Uterus (tissue), 4 donors: ENCODE data around the gene LRP6. TPM values are rescaled to one million over a fixed set of nuclear protein-coding genes. Genes with fewer than 3 reads are reported as not detected.

Experiments used
- DNase-seq, 2 donors: peaks; one replicate each; pipeline ENCODE4 v3.0.0-alpha.2; 2019 to 2020
- H3K27ac ChIP-seq, 2 donors: fragments of 200-600 bp; sonication (generic); 1 replicate in 1 of 2; 2 replicates in 1 of 2; pipeline ENCODE4 v1.5.1; 2016 to 2018
- H3K27me3 ChIP-seq, 2 donors: fragments of 200-600 bp; sonication (generic); one replicate each; pipeline ENCODE4 v1.5.1; 2018 to 2019; ENCODE audit warnings: control low read depth in 1 of 2
- H3K36me3 ChIP-seq, 2 donors: fragments of 200-600 bp; sonication (generic); one replicate each; pipeline ENCODE4 v1.5.1; 2019; ENCODE audit warnings: control low read depth in 1 of 2
- H3K4me1 ChIP-seq, 2 donors: fragments of 200-600 bp; sonication (generic); one replicate each; pipeline ENCODE4 v1.5.1; 2018 to 2019; ENCODE audit warnings: control low read depth in 1 of 2
- H3K4me3 ChIP-seq, 2 donors: fragments of 200-600 bp; sonication (generic); 1 replicate in 1 of 2; 2 replicates in 1 of 2; pipeline ENCODE4 v1.5.1; 2018 to 2019; ENCODE audit warnings: mild to moderate bottlenecking in 1 of 2
- H3K9me3 ChIP-seq, 2 donors: fragments of 200-600 bp; sonication (generic); one replicate each; pipeline ENCODE4 v1.5.1; 2019; ENCODE audit warnings: control low read depth in 1 of 2
- CTCF ChIP-seq, 4 experiments: fragments of 200-600 bp in 2 of 4; fragments of 450-650 bp in 2 of 4; sonication (generic) in 2 of 4; IDR thresholded peaks; one replicate each; pipeline ENCODE4 v1.5.1; 2016 to 2019; ENCODE audit warnings: antibody characterized with exemption in 4 of 4, mild to moderate bottlenecking in 2 of 4, moderate library complexity in 1 of 4
- POLR2A ChIP-seq, 2 donors: fragments of 450-650 bp; IDR thresholded peaks; one replicate each; pipeline ENCODE4 v1.6.1; 2016; ENCODE audit warnings: antibody characterized with exemption in 2 of 2, mild to moderate bottlenecking in 1 of 2, moderate library complexity in 1 of 2
- intact Hi-C: fragments of 100-400 bp; cut with DNase I; formaldehyde crosslinking; loops from one replicate; pipeline ENCODE4 v1.15.1; 2023; ENCODE audit warnings: low total_unique reads
- total RNA-seq, 4 donors: library from RNA; depleted of rRNA in 3 of 4; stranded (reverse); fragments of >200 nt in 3 of 4; gene quantifications; one replicate each; pipeline versions ENCODE4 v1.1.0 to v1.2.4, GENCODE V29; 2014 to 2023
- donor health status: DM: yes; HTN: yes; CAD: no.

LRP6 gene
- total RNA-seq, 4 donors from 2014 or later = 18.7 to 141 (median 50.1) TPM

GRCh38 chr12:12238605-12239004, 28.2 kb downstream of the LRP6 start:
- no peak for DNase-seq
- Histone ChIP-seq H3K4me3 (no peak overlapping the region), H3K27me3 (no peaks in the 10 kb centered on the region), H3K9me3 (no peaks in the 10 kb centered on the region), H3K4me1 (no peaks in the 10 kb centered on the region), H3K27ac (peak overlapping the region in 1 of 2 donors; percentile 24), H3K36me3 (no peaks in the 10 kb centered on the region)
- intact Hi-C loops = no loop called here
- TF ChIP-seq CTCF (IDR thresholded peaks at IDR 0.05) (no peak), POLR2A (IDR thresholded peaks at IDR 0.05) (no peak)

GRCh38 chr12:12236896-12237295, 29.9 kb downstream of the LRP6 start:
- no peaks in the 10 kb centered on the region for H3K9me3 ChIP-seq
- intact Hi-C loops = no loop called here
- no peak overlapping the region for H3K27ac ChIP-seq
- H3K27me3 ChIP-seq = no peaks in the 10 kb centered on the region
- H3K36me3 ChIP-seq = no peaks in the 10 kb centered on the region
- H3K4me1 ChIP-seq = no peaks in the 10 kb centered on the region
- no peak for DNase-seq
- no peak for TF ChIP-seq POLR2A (IDR thresholded peaks at IDR 0.05)
- no peak for TF ChIP-seq CTCF (IDR thresholded peaks at IDR 0.05)
- H3K4me3 ChIP-seq = no peak overlapping the region

- Histone ChIP-seq H3K27me3 (no peaks in the 10 kb centered on the region), H3K4me1 (peaks cover 0 to 4% of the 10 kb centered on the region in 2 donors), H3K27ac (no peak overlapping the region), H3K4me3 (no peak overlapping the region), H3K9me3 (no peaks in the 10 kb centered on the region), H3K36me3 (no peaks in the 10 kb centered on the region)
- no peak for DNase-seq
- intact Hi-C loops = no loop called here
- no peak for TF ChIP-seq POLR2A (IDR thresholded peaks at IDR 0.05)
- TF ChIP-seq CTCF (IDR thresholded peaks at IDR 0.05) = no peak
These were observed 36.6 kb downstream of the LRP6 start for GRCh38 chr12:12230275-12230674.

DNA sequence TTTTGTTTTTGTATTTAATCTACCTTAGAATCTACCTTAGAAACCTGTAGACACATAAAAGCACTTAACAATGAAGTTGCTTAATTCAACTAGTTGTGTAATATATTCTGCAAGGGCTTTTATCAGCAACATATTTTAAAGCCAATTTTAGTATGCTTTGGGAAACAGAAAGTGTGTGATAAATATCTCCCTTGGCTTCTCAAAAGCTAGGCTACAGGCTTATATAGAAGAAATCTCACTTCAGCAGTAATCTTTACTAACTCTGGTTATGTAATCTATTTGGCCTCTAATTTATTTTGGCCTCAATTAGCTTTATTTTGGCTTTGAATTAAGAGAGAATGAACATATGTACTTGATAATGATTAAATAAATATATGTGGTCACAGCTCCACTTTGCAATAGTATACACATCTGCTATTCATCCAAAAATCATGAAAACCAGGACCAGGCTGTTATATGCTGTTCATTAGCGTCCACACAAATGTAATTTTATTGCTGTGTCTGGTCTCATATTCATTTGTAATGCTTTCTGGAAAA, 37.2 kb downstream of the LRP6 start:
- Histone ChIP-seq H3K27me3 (no peaks in the 10 kb centered on the region), H3K27ac (no peak overlapping the region), H3K4me1 (peaks cover 0 to 4% of the 10 kb centered on the region in 2 donors), H3K9me3 (no peaks in the 10 kb centered on the region), H3K4me3 (no peak overlapping the region), H3K36me3 (no peaks in the 10 kb centered on the region)
- TF ChIP-seq POLR2A (IDR thresholded peaks at IDR 0.05) (no peak), CTCF (IDR thresholded peaks at IDR 0.05) (no peak)
- no peak for DNase-seq
- intact Hi-C loops = no loop called here

- no peaks in the 10 kb centered on the region for H3K36me3 ChIP-seq
- intact Hi-C loops = no loop called here
- no peaks in the 10 kb centered on the region for H3K9me3 ChIP-seq
- no peaks in the 10 kb centered on the region for H3K27me3 ChIP-seq
- H3K4me1 ChIP-seq = peaks cover 0 to 4% of the 10 kb centered on the region in 2 donors
- TF ChIP-seq CTCF (IDR thresholded peaks at IDR 0.05) (no peak), POLR2A (IDR thresholded peaks at IDR 0.05) (no peak)
- no peak overlapping the region for H3K4me3 ChIP-seq
- H3K27ac ChIP-seq = no peak overlapping the region
- DNase-seq = no peak
These were observed 38.4 kb downstream of the LRP6 start for GRCh38 chr12:12228402-12228801.
